HG03066 (cell line): ENCODE measurements around the gene REV1.
"Not testable (repeated sequence)": the region's sequence is repeated elsewhere in the genome, so short reads cannot be mapped to it uniquely, and the experiment has no call there.

Source experiments
- ATAC-seq: cut with Tn5 transposase; IDR thresholded peaks from one replicate; pipeline ENCODE4 v1.9.1; 2021; ENCODE audit warnings: low read depth; ENCODE audit not compliant: unreplicated experiment

Gene REV1

GRCh38 chr2:99373144-99373543 is 116.7 kb downstream of the REV1 start:
- no peak for ATAC-seq

GRCh38 chr2:99368854-99369253 is 121.0 kb downstream of the REV1 start:
- ATAC-seq: not testable (repeated sequence)

DNA sequence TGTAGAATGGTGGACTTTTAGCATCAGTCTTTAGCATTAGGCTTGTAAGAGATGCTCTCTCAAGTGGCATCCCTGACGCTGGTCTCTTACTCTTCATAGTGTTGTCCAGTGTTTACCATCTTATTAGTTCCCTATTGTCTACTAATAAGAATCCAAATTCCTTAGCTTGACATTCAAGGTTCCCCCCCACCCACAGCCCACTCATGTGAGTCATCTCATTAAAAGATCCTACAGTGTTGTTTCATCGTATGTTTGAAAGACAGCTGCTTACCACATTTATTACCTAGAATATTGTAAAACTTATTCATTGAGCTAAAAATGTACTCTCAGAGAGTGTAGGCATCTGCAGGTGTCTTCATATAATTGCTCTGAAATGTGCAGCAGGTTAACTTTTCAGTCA is 124.2 kb downstream of the REV1 start:
- ATAC-seq: no peak

GRCh38 chr2:99356853-99357252 is 133.0 kb downstream of the REV1 start:
- ATAC-seq: no peak

- not testable (repeated sequence) for ATAC-seq
These were observed 135.0 kb downstream of the REV1 start for GRCh38 chr2:99354825-99355224.

DNA sequence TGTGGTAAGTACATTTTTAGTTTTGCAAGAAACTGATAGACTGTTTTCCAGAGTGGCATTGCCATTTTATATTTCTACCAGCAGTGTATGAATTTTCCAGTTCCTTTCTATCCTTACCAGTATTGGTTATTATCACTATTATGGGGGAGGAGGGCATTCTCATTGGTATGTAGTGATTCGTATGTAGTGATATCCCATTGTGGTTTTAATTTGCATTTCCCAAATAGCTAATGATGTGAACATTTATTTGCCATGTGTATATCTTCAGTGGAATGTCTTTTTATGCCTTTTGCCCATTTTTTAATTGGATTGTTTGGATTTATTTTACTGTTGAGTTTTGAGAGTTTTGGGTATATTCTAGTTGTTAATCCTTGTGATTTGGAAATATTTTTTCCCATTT is 135.7 kb downstream of the REV1 start:
- ATAC-seq: no peak
